ENCODE results near the gene KRT77.

- TF ChIP-seq CTCF (IDR thresholded peaks at IDR 0.05; ENCODE audit: poor library complexity, severe bottlenecking) = no peak
- TF ChIP-seq EZH2 (IDR thresholded peaks at IDR 0.05; ENCODE audit: borderline replicate concordance, insufficient read depth, low read length, poor library complexity, severe bottlenecking) = no peak
- no peak for TF ChIP-seq TAF1 (IDR thresholded peaks at IDR 0.05; ENCODE audit: low read depth)
Observed at GRCh38 chr12:52724384-52724783, 21.1 kb upstream of the KRT77 start.

Data from neural cell (in vitro differentiated cells).